Loucy (cell line): ENCODE data around the gene NAALADL1.

Experiments used
- CTCF ChIP-seq: fragments of 200-600 bp; sonication (generic); conservative IDR thresholded peaks from 2 replicates; pipeline ENCODE4 v1.5.1; 2014; ENCODE audit warnings: mild to moderate bottlenecking, antibody characterized with exemption, low read length
- EZH2phosphoT487 ChIP-seq: fragments of 200-600 bp; IDR thresholded peaks from 2 replicates; pipeline ENCODE4 v1.6.1; 2018; ENCODE audit warnings: antibody characterized with exemption, mild to moderate bottlenecking, moderate library complexity, borderline replicate concordance

DNA sequence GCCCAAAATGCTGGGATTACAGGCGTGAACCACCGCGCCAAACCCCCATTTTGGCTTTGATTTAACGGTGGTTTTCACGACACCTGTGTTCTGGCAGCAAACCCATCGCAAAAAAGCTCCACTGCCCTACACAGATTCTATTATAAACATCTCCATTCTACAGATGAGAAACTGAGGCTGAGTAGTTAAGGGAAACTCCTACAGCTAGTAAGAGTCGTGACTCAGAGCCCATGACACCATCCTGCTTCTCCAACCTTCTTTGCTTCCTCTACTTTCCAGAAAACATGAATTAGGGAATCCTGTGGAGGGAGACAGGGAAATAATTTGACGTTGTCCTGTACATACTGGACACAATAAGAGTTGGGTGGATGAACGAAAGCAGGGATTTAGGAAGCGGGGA lies 31.5 kb downstream of the NAALADL1 start:
- no peak for TF ChIP-seq CTCF
- TF ChIP-seq EZH2phosphoT487, result no peak
